Stimulated activated CD4-positive, alpha-beta T cell treated with anti-CD3 and anti-CD28 coated beads, Interleukin-1b, Interleukin-23, amount 100 ng/mL, for 24 hours (primary cell): ENCODE results near the gene CASZ1.

Source experiments
- DNase-seq, 4 experiments: peaks; one replicate each; pipeline ENCODE4 v3.0.0-alpha.2; 2020; ENCODE audit warnings: low read depth in 4 of 4, low spot score in 1 of 4

CASZ1 gene

DNA sequence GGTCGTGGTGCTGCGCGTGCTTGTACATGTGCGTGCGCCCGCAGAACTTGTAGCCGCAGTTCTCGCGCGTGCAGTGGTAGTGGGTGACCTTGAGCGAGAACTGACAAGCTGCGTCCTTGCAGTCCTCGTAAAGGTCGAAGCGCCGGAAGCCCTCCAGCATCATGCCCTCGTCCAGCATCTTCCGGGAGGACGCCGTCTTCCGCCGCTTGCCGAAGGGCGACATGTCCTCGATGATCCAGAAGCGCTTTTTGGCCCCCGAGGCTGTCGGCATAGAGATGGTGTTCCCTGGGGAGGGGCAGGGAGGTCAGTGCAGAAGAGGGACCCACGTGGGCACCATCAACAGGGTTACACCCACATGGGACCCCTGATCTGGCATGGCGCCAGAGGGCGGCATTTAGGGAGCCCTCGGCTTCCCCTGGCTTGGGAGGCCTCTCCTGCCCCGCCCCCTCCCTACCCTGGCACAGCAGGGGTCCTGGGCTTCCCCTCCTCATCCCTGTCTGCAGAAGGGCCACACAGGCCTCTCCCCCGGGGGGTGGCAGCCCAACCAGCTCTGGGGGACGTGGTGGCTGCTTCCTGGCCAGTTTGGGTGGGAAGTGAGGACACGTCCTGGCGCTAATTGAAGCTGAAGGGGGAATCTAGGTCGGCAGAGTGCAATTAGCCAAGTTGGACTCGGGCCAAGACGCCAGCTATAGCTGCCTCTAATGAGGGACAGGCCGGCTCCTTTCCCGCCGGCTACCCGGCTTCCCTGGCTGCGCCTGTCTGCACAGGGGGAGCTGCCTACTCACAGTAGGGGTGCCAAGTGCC, 156.5 kb downstream of the CASZ1 start:
- DNase-seq: no peak

DNA sequence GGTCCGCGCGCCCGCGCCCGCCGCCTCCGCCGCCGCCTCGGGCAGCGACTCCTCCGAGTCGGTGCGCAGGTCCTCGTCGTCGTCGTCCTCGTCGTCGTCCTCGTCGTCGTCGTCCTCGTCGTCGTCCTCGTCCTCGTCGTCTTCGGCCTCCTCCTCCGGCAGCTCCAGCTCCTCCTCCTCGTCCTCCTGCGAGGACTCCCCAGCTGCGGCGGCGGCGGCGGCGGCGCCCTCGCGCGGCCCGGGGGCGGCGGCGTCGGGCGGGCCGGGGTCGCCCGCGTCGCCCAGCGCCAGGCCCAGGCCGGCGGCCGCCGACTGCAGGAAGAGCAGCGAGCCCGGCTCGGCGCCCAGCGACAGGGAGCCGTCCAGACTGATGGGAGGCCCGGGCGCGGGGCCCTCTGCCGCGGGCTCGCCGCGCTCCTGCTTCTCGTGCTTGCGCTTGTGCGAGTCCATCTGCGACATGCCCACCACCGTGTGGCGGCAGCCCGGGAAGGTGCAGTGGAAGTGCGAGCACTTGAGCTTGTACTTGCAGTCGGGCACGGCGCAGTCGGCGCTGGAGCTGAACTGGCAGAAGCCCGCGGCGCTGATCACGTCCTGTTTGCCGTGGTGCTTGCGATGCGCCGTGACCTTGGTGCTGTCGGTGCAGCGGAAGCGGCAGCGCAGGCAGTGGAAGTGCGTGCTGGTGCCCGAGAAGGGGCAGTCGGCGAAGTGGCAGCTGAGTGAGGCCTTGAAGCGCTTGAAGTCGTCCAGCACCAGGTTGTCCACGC, 157.3 kb downstream of the CASZ1 start:
- DNase-seq: no peak

DNA sequence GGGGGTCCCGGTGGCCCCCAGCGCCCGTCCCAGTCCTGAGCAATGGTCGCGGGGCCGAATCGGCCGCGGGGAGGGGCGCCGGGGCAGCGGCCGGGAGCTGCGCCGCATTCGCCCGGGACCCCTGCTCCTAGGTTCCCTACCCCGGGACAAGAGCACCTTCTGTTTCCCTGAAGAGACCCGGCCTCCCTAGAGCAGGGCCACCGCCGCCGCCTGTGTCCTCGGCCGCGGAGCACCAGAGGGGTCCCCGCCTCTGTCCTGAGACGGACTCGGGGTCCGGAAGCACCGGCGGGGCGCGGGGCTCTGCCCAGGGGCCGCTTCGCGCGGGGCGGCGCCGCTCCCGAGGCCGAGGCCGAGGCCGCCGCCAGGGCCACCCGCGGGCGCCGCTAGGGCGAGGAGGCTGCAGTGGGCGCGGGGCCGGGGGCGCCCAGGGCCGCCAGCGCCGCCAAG, 157.9 kb downstream of the CASZ1 start:
- no peak for DNase-seq

DNA sequence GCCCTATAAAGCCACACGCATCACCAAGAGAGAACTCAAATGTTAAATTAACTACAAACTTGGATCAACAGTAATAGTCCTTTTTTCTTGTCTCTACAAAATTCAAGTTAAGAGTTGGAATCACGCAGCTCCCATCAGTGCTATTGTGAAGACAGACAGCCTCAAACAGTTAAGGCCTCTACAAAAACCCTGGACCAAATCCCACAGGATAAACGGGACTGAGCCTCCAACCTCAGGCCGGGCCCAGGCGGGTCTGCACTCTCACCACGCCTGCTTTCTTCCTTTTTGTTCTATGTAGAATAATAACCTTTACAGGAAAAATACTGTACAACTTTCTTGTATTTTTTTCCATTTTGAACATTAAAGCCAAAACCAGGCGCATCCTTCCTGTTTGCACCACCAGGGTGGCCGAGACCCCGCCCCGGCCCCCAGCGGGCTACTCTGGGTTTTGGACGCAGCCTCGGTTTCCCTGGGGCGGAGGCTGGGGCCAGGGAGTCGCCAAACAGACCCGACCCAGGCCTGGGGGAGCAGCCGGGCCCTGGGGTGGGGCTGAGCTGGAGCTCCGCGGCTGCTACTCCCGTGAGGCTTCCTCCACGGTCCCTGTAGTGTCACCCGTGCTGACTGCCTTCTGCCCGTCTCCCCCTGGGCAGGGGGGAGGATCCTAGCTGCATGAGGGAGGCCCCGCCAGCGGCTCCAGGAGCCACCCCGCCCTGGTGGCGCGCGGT, 158.4 kb downstream of the CASZ1 start:
- no peak for DNase-seq

DNA sequence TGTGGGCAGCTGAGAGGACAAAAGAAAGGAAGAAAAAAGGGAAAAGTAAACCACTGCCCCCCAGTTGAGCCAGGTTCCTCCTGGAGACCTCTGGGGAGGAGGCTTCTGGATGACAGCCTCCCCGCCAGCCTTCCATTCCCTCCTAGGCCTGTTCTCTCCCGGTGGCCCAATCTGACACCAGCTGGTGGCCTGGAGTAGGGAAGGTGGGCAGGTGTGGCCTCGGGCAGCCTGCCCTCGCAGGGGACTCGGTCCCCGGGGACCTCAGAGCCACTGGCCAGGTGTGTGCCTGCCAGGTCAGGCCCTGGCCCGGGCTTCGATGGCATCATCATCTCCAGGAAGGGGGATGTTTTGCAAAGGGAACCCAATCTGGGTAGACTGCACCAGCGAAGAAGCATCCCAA, 159.0 kb downstream of the CASZ1 start:
- DNase-seq: no peak

DNA sequence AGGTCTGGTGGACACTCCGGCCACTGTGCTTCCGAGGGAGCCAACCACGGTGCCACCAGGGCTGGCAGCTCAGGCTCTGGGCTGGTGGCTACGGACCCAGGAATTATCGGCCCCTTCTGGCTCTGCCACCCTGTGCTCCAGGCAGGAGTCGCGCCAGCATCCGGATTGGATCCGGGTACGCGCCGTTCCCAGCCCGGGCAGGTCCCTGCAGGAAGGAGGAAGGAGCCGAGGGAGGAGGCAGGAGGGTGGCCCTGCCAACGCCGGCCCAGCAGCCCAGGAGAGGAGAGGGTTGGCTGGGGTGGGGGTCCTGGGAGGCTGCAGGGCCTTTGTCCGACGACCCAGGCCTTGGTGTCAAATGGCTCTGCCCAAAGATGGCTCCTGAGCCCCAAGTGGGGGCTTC, 160.5 kb downstream of the CASZ1 start:
- no peak for DNase-seq

DNA sequence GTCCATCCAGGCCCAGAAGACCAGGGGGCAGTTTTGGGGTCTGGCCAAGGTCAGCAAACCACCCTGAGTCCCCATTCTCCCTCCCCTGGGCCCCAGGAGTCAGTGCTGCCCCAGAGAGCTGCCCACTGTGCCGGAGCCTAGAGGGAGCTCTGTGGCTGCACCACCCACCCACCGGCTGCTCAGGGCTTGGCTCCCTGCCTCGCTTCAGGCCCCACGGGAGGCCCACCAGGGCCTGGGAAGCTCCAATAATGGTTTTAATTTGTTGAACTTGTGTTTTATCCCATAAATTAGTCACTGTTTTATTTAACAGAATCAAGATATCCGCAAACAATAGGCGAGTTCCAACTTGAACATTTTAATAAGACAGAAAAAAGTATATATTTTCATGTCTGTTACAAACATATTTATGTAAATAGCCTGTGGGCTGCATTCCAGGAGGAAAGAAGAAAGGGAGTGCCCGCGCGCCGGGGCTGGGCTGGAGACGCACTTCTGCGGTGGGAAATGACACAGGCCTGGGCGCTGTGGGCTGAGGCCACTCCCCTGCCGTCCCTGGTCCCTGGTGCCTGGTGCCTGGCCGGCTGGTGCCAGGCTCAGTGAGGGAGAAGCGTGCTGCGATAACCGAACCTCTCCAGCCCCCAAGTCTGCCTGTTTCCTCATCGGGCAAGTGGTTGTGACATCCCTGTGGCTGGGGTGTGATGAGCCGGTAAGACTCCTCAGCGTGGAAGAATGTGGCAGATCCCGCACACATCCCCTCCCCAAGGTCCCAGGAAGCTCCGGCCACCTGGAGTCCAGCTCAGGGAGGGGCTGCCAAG, 161.2 kb downstream of the CASZ1 start:
- DNase-seq: no peak

DNA sequence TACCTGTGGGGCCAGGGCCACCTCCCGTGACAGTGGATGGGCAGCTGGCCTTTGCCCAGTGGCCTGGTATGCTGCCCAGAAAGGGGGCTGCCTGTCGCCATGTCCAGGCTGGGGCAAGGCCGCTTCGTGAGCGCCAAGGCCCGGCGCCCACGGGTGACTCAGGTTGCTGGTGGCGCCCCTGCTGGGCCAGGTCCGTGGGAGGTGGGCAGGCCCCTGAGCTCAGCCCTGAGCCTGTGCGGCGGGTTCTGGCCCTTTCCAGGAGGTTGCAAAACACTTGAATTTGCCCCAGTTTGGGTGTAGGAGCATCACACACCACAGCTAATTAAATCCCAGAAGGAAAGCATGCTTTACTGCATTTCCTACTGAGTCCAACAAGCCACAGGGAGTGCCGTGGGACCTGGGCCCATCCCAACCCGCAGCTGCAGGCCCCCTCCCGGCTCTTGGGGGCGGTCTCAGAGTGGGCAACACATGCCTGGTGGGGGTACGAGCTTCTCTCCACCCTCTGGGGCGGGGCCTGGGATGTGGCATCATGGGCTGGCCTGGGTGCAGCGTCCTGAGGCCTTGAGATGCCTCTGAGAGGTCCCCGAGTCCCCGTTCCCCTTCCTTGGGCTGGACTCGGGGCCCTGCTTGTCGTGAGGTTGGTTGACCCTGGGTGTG, 161.9 kb downstream of the CASZ1 start:
- no peak for DNase-seq

DNA sequence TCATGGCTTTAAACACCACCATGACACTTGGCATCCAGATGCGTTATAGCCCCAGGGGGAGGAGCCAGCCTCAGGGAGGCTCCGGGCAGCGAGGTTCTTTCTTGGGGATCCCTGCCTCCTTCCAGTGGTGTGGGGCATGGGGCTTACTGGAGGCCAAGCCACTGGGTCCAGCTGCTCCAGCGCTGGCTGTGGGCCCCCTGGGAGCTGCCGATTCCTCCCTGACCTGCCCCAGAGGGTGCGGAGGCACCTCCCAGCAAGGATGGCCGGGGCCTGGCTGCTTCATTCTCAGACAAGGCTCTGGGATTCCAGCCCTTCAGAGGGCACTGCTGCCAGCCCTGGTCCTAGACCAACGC, 162.4 kb downstream of the CASZ1 start:
- no peak for DNase-seq

DNA sequence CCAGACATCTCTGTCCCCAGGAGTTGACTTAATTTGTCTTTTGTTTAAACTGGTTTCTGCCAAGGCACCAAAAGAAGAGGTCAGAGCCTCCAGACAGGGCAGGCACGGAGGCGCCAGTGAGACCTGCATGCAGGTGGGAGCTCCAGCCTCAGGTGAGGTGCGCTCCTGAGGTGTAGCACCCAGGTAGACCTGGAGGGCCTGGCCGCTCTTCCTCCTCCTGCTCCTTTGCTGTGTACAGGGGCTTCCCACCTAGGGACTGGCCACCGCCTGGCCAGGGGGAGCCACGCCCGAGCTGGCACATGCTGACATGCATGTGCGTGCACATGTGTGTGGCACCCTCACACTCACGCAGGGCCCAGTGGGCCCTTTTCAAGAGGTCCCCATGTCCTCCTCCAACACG, 163.0 kb downstream of the CASZ1 start:
- DNase-seq: no peak

DNA sequence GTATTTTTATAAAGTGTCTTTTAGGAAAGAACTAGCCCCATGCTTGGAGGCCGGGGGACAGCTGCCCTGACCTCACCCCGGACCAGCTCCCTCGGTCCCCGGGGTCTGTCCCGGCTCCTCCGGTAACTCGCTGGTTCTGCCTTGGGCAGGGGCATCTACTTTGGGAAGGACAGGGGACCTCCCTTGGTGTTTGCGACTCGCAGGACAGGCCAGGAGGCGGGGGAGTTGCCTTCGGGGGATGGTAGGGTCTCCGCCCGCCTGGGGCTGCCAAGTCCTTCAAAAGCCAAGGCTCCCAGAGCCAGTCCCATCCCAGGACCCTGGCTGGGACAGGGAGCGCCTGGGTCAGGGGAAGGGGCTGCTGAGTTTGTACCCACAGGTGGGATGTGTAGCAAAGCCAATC, 163.8 kb downstream of the CASZ1 start:
- DNase-seq: no peak

DNA sequence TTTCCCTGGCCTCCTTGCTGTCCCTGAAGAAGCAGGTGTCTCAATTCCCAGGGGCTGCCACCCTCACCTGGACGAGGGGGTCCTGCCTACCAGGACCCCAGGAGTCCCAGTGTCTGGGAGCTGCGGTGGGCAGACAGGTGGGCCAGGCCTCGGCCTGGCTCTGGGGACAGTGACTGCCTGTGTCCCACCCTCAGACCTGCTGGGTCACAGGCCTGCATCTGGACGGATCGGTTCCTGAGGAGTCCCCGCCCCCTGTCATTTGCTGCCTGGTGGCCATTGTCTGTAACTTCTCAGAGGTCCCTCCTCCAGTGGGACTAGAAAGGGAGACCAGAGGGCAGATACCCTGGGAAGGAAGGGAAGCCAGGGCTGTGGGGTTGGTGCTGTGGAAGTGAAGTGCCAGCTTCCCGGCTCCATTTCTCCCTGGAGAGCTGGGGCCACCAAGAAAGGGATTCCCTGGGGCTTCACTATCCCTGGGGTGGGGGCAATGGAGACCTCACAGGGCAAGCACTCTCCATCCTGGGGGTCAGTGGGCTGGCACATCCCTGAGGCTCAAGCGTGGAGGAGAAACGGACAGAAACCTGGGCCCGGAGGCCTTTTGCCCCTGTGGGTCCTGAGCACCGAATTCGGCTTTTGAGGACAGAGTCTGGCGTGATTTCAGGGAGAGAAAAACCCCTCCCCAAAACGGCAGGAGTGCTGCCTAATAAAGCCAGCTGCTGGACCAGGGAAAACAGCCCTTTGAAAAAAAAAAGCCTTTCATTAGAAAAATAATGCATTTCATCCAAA, 164.4 kb downstream of the CASZ1 start:
- DNase-seq: no peak

DNA sequence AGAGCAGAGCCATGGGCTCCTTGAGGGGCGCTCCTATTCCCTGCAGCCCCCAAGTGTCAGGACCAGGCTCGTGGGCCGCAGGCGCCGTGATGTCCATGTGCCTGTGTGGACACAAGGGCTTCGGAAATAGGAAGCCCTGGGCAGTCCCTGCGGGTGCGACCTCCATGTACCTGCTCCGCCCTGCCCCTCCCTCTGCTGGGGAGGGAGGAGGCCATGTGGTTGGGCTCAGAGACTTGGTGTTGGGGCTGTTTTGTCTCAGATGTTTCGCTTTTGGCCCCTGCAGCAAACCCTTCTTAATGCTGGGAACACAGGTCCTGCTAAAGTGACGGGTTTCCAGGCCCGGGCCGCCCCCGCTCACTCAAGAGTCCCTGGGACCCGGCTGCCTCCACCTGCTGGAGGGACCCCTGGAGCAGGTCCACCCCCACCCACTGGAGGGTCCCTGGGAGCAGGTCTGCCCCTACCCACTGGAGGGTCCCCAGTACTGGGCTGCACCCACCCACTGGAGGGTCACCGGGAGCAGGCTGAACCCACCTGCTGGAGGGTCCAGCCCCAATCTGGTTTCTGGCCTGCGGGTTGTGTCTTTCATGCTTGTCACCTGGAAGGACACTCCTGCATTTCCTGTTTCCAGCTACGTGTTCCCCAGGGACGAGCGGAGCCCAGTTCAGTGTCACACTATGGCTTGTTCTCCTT, 165.2 kb downstream of the CASZ1 start:
- no peak for DNase-seq

DNA sequence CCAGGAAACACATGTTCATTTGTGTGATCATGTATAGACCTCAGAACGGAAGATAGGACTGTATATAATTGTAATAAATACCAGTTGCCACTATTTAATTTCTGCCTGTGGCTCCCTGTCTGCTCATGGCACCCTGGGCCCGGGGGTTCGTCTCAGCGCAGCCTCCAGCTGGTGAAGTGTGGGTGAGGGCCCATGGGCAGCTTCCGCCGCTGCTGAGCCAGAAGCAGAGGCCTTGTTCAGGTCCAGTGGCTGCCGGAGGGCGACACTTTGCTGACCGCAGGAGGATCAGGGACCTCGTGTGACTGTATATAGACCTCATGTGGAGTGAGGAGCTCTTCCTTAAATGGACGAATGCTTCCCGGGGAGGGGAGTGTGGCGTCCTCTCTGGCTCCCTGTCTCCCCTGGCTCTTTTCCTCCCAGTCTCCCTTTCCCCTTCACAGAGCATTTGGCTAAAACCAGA, 165.8 kb downstream of the CASZ1 start:
- no peak for DNase-seq

DNA sequence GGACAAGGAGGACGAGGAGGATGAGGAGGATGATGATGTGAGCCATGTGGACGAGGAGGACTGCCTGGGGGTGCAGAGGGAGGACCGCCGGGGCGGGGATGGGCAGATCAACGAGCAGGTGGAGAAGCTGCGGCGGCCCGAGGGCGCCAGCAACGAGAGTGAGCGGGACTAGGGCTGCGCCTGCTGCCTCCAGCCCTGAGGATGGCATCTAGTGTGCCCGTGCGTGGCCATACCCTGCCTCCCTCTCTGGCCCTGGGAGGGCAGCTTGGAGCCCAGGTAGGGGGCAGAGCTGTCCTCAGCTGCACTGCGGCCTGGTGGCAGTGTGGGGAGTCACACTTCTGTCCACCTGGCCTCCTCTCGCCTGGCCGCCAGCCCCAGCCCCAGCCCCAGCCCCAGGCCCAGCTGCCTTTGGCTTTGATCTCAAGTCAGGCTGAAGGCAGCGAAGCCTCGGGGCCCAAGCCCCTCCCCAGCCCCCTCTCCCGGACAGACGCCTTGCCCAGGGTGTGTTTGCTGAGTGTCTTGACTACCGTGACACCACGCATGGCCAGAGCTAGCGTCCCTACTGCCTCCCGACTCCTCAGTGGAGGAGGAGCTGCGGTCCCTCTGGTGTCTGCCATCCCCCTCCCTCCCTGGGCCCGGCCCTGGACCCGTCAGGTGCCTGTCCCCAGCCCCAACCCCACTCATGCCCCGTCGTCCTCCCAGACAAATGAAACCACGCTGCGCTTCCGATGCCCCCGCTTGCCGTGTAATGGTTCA, 166.5 kb downstream of the CASZ1 start:
- no peak for DNase-seq

DNA sequence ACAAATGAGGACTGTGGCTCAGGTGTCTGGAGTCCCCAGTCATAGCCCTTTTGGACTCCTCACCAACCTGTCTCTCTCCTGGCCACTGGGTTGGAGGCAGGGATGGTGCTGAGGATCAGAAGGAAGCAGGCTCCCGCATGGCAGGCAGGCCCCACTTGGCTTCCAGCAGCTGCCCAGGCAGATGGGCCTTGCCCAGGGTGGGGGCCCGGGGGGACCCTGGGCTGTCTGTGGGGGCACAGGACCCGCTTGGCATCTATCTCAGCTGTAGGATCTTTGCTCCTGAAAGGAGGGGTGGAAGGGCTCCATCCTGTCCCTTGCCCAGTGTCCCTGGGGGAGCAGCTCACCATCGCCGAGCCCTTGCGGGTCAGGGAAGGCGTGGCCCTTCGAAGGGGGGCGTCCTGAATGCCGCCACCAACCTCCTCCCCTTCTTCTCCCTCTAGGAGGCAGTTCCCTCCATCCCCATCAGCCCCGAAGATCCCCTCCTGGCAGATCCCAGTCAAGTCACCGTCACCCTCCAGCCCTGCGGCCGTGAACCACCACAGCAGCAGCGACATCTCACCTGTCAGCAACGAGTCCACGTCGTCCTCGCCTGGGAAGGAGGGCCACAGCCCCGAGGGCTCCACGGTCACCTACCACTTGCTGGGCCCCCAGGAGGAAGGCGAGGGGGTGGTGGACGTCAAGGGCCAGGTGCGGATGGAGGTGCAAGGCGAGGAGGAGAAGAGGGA, 167.2 kb downstream of the CASZ1 start:
- DNase-seq: no peak

DNA sequence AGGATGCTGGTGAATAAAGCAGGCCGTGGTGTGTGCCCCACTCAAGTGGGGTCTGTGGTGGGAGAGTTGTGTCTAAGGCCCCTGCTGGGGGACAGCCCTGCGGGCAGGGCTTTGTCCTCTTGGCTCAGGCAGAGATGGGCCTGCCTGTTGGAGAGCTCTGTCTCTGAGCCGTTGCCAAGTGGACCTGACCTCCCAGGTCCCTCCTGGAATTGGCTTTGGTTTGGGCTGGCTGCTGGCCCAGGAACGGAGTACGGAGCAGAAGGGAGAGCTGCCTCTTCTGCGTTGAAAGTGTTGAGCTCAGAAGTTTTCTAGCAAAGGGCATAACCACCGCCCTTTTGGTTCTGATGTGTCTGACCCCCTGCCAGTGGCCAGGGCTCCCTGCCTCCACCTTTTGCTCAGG, 167.8 kb downstream of the CASZ1 start:
- no peak for DNase-seq
